Measurements from ENCODE around the gene CCL5.

DNA sequence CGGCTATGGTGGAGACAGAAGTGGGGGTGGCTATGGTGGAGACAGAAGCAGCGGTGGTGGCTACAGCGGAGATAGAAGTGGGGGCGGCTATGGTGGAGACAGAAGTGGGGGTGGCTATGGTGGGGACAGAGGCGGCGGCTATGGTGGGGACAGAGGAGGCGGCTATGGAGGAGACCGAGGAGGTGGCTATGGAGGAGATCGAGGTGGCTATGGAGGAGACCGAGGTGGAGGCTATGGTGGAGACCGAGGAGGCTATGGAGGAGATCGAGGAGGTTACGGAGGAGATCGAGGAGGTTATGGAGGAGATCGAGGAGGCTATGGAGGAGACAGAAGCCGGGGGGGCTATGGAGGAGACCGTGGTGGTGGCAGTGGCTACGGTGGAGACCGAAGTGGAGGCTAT is 35.6 kb downstream of the CCL5 start:
- TF ChIP-seq, protein P1, sequence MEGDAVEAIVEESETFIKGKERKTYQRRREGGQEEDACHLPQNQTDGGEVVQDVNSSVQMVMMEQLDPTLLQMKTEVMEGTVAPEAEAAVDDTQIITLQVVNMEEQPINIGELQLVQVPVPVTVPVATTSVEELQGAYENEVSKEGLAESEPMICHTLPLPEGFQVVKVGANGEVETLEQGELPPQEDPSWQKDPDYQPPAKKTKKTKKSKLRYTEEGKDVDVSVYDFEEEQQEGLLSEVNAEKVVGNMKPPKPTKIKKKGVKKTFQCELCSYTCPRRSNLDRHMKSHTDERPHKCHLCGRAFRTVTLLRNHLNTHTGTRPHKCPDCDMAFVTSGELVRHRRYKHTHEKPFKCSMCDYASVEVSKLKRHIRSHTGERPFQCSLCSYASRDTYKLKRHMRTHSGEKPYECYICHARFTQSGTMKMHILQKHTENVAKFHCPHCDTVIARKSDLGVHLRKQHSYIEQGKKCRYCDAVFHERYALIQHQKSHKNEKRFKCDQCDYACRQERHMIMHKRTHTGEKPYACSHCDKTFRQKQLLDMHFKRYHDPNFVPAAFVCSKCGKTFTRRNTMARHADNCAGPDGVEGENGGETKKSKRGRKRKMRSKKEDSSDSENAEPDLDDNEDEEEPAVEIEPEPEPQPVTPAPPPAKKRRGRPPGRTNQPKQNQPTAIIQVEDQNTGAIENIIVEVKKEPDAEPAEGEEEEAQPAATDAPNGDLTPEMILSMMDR (tag by site-specific recombination; IDR thresholded peaks at IDR 0.05), result no peak
- TF ChIP-seq ZNF350 (tag by site-specific recombination; IDR thresholded peaks at IDR 0.05), result no peak
- TF ChIP-seq RBAK (tag by site-specific recombination; IDR thresholded peaks at IDR 0.05), result no peak
- TF ChIP-seq, protein P2, sequence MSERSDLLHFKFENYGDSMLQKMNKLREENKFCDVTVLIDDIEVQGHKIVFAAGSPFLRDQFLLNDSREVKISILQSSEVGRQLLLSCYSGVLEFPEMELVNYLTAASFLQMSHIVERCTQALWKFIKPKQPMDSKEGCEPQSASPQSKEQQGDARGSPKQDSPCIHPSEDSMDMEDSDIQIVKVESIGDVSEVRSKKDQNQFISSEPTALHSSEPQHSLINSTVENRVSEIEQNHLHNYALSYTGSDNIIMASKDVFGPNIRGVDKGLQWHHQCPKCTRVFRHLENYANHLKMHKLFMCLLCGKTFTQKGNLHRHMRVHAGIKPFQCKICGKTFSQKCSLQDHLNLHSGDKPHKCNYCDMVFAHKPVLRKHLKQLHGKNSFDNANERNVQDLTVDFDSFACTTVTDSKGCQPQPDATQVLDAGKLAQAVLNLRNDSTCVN (tag by site-specific recombination; optimal IDR thresholded peaks at IDR 0.05), result no peak
- TF ChIP-seq ZNF416 (tag by site-specific recombination; IDR thresholded peaks at IDR 0.05), result no peak
- TF ChIP-seq ZNF426 (tag by site-specific recombination; IDR thresholded peaks at IDR 0.05), result no peak
- no peak for TF ChIP-seq GFI1B (tag by site-specific recombination; IDR thresholded peaks at IDR 0.05)
- TF ChIP-seq KLF1 (tag by site-specific recombination; IDR thresholded peaks at IDR 0.05), result no peak
